ENCODE measurements around the gene BZW2.

The BZW2 gene

GRCh38 chr7:16630654-16631053, 15.3 kb upstream of the BZW2 start:
- Histone ChIP-seq H3K4me2 (ENCODE audit: low read length) (no peak overlapping the region), H2AFZ (no peak overlapping the region), H3K4me1 (no peaks in the 10 kb centered on the region), H3K9me3 (ENCODE audit: control insufficient read depth, low read length) (no peaks in the 10 kb centered on the region), H3K27me3 (ENCODE audit: control insufficient read depth, insufficient read depth, low read length) (no peaks in the 10 kb centered on the region), H3K4me3 (ENCODE audit: low read depth, low read length) (no peak overlapping the region), H3K9ac (no peak overlapping the region), H3K27ac (no peak overlapping the region), H3K79me2 (peaks cover 4% of the 10 kb centered on the region), H3K36me3 (ENCODE audit: control insufficient read depth, insufficient read depth, low read length) (no peaks in the 10 kb centered on the region)
- no peak for TF ChIP-seq CTCF (IDR thresholded peaks at IDR 0.05)

GRCh38 chr7:16634271-16634738, 11.7 kb upstream of the BZW2 start:
- no peaks in the 10 kb centered on the region for H3K4me1 ChIP-seq
- H3K9ac ChIP-seq: no peak overlapping the region
- peaks cover 4% of the 10 kb centered on the region for H3K79me2 ChIP-seq
- no peaks in the 10 kb centered on the region for H3K36me3 ChIP-seq (ENCODE audit: control insufficient read depth, insufficient read depth, low read length)
- no peak overlapping the region for H3K27ac ChIP-seq
- no peak overlapping the region for H2AFZ ChIP-seq
- H3K9me3 ChIP-seq (ENCODE audit: control insufficient read depth, low read length): no peaks in the 10 kb centered on the region
- TF ChIP-seq CTCF (IDR thresholded peaks at IDR 0.05): no peak
- no peak overlapping the region for H3K4me2 ChIP-seq (ENCODE audit: low read length)
- H3K27me3 ChIP-seq (ENCODE audit: control insufficient read depth, insufficient read depth, low read length): no peaks in the 10 kb centered on the region
- no peak overlapping the region for H3K4me3 ChIP-seq (ENCODE audit: low read depth, low read length)

- Histone ChIP-seq H3K27ac (no peak overlapping the region), H3K4me1 (no peaks in the 10 kb centered on the region), H3K79me2 (peaks cover 7% of the 10 kb centered on the region), H3K4me3 (ENCODE audit: low read depth, low read length) (no peak overlapping the region), H3K9ac (no peak overlapping the region), H3K9me3 (ENCODE audit: control insufficient read depth, low read length) (no peaks in the 10 kb centered on the region), H2AFZ (no peak overlapping the region), H3K27me3 (ENCODE audit: control insufficient read depth, insufficient read depth, low read length) (no peaks in the 10 kb centered on the region), H3K36me3 (ENCODE audit: control insufficient read depth, insufficient read depth, low read length) (no peaks in the 10 kb centered on the region), H3K4me2 (ENCODE audit: low read length) (no peak overlapping the region)
- no peak for TF ChIP-seq CTCF (IDR thresholded peaks at IDR 0.05)
Observed at GRCh38 chr7:16636555-16637101, 9.4 kb upstream of the BZW2 start.

- Histone ChIP-seq H3K4me2 (ENCODE audit: low read length) (no peak overlapping the region), H3K4me1 (no peaks in the 10 kb centered on the region), H3K79me2 (peaks cover 6% of the 10 kb centered on the region), H3K27me3 (ENCODE audit: control insufficient read depth, insufficient read depth, low read length) (no peaks in the 10 kb centered on the region), H3K27ac (no peak overlapping the region), H3K36me3 (ENCODE audit: control insufficient read depth, insufficient read depth, low read length) (no peaks in the 10 kb centered on the region), H3K9ac (no peak overlapping the region), H2AFZ (no peak overlapping the region), H3K4me3 (ENCODE audit: low read depth, low read length) (no peak overlapping the region), H3K9me3 (ENCODE audit: control insufficient read depth, low read length) (no peaks in the 10 kb centered on the region)
- TF ChIP-seq CTCF (IDR thresholded peaks at IDR 0.05): no peak
Observed at GRCh38 chr7:16637379-16637778, 8.6 kb upstream of the BZW2 start.

All from parathyroid adenoma (tissue), 2 donors.